Measurements from ENCODE around the gene ITGA5. TPM values are rescaled to one million over a fixed set of nuclear protein-coding genes. Genes with fewer than 3 reads are reported as not detected.

The ITGA5 gene
- total RNA-seq, 4 donors from 2014 or later: 69.7 to 223 (median 99.4) TPM

DNA sequence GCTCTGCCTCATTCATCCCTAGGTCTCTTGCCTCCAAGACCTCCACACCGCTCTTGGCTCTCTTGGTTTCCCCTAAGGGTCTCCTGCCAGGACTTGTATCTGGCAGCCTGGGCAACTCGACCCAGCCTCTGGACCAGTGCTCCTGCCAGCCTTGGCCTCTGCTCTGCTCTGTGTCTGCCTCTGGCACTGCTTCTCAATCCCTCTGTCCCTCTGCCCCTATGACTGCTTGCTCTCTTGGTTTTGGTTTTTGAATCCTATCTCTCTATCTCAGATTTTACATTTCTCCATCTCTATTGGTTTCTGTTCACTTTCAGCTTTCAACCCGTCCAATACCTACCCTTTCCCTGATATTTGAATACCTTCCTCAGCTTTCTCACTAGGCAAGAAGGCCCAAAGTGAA is 6.3 kb downstream of the ITGA5 start:
- Histone ChIP-seq H3K27me3 (no peaks in the 10 kb centered on the region), H3K27ac (peak overlapping the region; percentile 94 to 97), H3K4me1 (peaks cover 7 to 12% of the 10 kb centered on the region in 2 donors), H3K9me3 (no peaks in the 10 kb centered on the region), H3K36me3 (no peaks in the 10 kb centered on the region), H3K4me3 (peak overlapping the region in 1 of 2 donors; percentile 7)
- DNase-seq: no peak
- intact Hi-C loops (cut with DNase I; ENCODE audit: low total_unique reads): no loop called here
- no peak for TF ChIP-seq POLR2A (IDR thresholded peaks at IDR 0.05)
- TF ChIP-seq, protein P1, sequence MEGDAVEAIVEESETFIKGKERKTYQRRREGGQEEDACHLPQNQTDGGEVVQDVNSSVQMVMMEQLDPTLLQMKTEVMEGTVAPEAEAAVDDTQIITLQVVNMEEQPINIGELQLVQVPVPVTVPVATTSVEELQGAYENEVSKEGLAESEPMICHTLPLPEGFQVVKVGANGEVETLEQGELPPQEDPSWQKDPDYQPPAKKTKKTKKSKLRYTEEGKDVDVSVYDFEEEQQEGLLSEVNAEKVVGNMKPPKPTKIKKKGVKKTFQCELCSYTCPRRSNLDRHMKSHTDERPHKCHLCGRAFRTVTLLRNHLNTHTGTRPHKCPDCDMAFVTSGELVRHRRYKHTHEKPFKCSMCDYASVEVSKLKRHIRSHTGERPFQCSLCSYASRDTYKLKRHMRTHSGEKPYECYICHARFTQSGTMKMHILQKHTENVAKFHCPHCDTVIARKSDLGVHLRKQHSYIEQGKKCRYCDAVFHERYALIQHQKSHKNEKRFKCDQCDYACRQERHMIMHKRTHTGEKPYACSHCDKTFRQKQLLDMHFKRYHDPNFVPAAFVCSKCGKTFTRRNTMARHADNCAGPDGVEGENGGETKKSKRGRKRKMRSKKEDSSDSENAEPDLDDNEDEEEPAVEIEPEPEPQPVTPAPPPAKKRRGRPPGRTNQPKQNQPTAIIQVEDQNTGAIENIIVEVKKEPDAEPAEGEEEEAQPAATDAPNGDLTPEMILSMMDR (IDR thresholded peaks at IDR 0.05): no peak

DNA sequence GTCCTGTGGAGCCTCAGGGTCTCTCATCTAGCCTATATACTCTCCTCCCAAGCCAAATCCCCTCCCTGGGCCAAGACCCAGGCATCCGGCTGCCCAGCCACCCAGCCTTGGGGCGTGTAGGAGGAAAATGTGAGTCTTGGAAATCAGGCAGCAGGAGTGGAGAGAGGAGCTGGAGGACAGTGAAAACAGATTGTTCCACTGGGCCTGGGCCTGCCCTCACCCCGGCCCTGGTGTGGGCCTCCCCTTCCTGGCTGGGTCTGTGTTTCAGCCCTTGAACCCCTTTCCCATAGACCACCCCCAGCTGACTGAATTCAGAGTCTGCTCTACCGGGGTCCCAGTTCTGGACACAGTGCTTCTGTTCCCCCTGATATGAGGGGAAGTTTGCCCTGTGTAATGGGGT is 6.7 kb downstream of the ITGA5 start:
- DNase-seq: no peak
- H3K27ac ChIP-seq: peak overlapping the region; percentile 94 to 97
- no peaks in the 10 kb centered on the region for H3K36me3 ChIP-seq
- peak overlapping the region in 1 of 2 donors; percentile 7 for H3K4me3 ChIP-seq
- intact Hi-C loops (cut with DNase I; ENCODE audit: low total_unique reads): no loop called here
- TF ChIP-seq POLR2A (IDR thresholded peaks at IDR 0.05): no peak
- TF ChIP-seq, protein P1 (IDR thresholded peaks at IDR 0.05): no peak
- H3K4me1 ChIP-seq: peaks cover 7 to 12% of the 10 kb centered on the region in 2 donors
- H3K27me3 ChIP-seq: no peaks in the 10 kb centered on the region
- H3K9me3 ChIP-seq: no peaks in the 10 kb centered on the region

DNA sequence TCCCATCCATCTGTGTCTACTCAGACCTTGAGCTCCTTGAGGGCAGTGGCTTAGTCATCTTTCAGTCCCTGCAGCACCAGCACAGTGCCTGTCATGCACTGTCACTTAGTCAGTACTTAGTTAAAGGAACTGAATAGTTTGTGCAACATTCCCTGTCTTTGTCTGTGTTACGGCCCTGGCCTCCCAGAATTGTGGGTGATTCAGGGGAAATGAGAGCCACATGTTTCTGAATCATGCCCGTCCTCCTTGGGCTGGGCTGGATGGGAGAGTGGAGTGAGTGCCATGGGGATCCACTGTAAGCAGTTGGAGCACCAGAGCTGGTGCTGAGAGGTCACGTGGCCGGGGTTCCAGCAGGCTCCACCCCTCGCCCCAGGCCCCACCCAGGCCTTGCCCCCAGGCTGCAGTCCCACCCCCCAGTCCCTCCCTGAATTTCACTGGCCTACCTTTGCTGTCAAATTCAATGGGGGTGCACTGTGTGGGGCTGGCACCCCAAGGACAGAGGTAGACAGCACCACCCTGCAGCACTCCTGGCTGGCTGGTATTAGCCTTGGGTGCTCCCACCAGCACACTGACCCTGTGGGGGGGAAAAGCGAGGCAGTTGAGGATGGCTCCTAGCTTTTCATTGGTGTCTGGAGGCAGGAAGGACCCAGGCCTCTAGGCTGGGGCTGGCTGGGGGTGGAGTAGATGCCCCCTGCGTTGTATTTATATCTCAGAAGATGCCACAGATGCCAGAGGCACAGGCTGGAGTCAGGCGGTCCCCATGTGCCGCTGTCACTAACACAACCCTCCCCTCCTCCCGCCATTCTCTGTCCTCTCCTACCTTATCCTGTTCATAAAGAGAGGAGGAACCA is 7.5 kb downstream of the ITGA5 start:
- no peaks in the 10 kb centered on the region for H3K9me3 ChIP-seq
- peak overlapping the region; percentile 94 to 97 for H3K27ac ChIP-seq
- no peak overlapping the region for H3K4me3 ChIP-seq
- intact Hi-C loops (cut with DNase I; ENCODE audit: low total_unique reads): no loop called here
- TF ChIP-seq, protein P1 (IDR thresholded peaks at IDR 0.05): no peak
- no peak for TF ChIP-seq POLR2A (IDR thresholded peaks at IDR 0.05)
- DNase-seq: no peak
- H3K4me1 ChIP-seq: peaks cover 7 to 12% of the 10 kb centered on the region in 2 donors
- H3K36me3 ChIP-seq: no peaks in the 10 kb centered on the region
- H3K27me3 ChIP-seq: no peaks in the 10 kb centered on the region

DNA sequence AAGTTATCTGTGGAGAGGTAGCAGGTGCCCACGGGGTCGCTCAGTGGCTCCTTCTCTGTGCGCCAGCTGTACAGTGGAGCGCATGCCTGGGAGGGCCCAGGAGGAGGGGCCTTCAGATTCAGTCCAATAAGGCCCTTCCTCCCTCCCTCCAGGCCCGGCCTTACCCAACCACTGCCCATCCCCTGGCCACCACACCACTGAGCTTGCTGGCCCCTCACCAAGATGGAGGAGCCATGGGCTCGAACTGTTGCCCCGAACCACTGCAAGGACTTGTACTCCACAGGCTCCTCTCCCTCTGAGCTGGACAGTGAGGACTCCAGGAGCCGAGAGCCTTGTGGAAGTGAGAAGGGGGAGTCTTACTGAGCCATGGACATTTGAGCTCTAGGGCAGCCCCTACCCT is 9.8 kb downstream of the ITGA5 start:
- no peaks in the 10 kb centered on the region for H3K9me3 ChIP-seq
- peaks cover 7 to 12% of the 10 kb centered on the region in 2 donors for H3K4me1 ChIP-seq
- H3K4me3 ChIP-seq: no peak overlapping the region
- intact Hi-C loops (cut with DNase I; ENCODE audit: low total_unique reads): no loop called here
- H3K36me3 ChIP-seq: no peaks in the 10 kb centered on the region
- no peak for TF ChIP-seq POLR2A (IDR thresholded peaks at IDR 0.05)
- TF ChIP-seq, protein P1 (IDR thresholded peaks at IDR 0.05): no peak
- H3K27ac ChIP-seq: no peak overlapping the region
- DNase-seq: no peak
- H3K27me3 ChIP-seq: no peaks in the 10 kb centered on the region

DNA sequence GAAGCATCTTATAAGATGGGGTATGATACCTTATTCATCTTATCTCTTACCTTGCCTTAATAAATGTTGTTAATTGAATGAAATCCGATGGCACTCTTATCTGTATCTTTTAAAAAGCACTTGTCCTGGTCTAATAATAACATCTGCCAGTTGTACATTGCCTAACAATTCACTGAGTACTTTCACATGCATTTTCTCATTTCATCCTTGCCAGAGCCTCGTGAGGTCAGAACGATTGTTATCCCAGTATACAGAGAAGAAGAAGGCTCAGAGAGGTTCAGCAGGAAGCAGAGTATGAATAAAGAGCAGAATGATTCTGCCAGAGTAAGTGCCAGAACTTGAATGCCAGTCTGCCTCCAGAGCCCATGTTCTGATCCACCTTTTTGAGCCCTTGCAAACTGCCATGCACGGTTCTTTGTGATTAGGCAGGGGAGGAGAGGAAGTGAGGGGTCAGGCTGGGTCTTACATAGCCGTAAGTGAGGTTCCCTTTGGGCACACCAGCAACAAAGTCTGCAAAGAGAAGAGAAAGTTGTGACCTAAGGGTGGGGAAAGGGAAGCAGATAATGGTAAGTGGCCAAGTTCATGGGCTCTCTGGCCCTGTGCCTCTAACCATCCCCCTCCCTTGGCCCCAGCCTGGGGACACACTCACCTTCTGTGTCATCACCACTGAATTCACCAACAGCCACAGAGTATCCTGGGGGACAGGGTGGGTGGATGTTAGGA is 11.7 kb downstream of the ITGA5 start:
- TF ChIP-seq, protein P1 (IDR thresholded peaks at IDR 0.05): no peak
- no peak for TF ChIP-seq POLR2A (IDR thresholded peaks at IDR 0.05)
- H3K27me3 ChIP-seq: no peaks in the 10 kb centered on the region
- no peaks in the 10 kb centered on the region for H3K9me3 ChIP-seq
- no peaks in the 10 kb centered on the region for H3K36me3 ChIP-seq
- peaks cover under 1 to 1% of the 10 kb centered on the region in 2 donors for H3K4me1 ChIP-seq
- no peak overlapping the region for H3K27ac ChIP-seq
- H3K4me3 ChIP-seq: no peak overlapping the region
- no peak for DNase-seq
- intact Hi-C loops (cut with DNase I; ENCODE audit: low total_unique reads): no loop called here
